ENCODE data around the gene ATP1A4. TPM values are rescaled to one million over a fixed set of nuclear protein-coding genes. Genes with fewer than 3 reads are reported as not detected.

ATP1A4 gene
- total RNA-seq, 1 donor from 2014 or later = 0.38 TPM

GRCh38 chr1:160129046-160129445, 22.4 kb upstream of the ATP1A4 start:
- H3K4me1 Mint-ChIP-seq = peaks cover 5% of the 10 kb centered on the region
- TF ChIP-seq, protein P1, sequence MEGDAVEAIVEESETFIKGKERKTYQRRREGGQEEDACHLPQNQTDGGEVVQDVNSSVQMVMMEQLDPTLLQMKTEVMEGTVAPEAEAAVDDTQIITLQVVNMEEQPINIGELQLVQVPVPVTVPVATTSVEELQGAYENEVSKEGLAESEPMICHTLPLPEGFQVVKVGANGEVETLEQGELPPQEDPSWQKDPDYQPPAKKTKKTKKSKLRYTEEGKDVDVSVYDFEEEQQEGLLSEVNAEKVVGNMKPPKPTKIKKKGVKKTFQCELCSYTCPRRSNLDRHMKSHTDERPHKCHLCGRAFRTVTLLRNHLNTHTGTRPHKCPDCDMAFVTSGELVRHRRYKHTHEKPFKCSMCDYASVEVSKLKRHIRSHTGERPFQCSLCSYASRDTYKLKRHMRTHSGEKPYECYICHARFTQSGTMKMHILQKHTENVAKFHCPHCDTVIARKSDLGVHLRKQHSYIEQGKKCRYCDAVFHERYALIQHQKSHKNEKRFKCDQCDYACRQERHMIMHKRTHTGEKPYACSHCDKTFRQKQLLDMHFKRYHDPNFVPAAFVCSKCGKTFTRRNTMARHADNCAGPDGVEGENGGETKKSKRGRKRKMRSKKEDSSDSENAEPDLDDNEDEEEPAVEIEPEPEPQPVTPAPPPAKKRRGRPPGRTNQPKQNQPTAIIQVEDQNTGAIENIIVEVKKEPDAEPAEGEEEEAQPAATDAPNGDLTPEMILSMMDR (IDR thresholded peaks at IDR 0.05; ENCODE audit: unreplicated experiment) = no peak
- no peak for DNase-seq (ENCODE audit: low spot score in 2 of 2, unreplicated experiment in 2 of 2)
- H3K27ac Mint-ChIP-seq = no peak overlapping the region
- no peak overlapping the region for H3K4me3 Mint-ChIP-seq
- peaks cover 20% of the 10 kb centered on the region for H3K27me3 Mint-ChIP-seq (ENCODE audit: low read depth)
- no peaks in the 10 kb centered on the region for H3K36me3 Mint-ChIP-seq
- H3K9me3 Mint-ChIP-seq = no peaks in the 10 kb centered on the region

DNA sequence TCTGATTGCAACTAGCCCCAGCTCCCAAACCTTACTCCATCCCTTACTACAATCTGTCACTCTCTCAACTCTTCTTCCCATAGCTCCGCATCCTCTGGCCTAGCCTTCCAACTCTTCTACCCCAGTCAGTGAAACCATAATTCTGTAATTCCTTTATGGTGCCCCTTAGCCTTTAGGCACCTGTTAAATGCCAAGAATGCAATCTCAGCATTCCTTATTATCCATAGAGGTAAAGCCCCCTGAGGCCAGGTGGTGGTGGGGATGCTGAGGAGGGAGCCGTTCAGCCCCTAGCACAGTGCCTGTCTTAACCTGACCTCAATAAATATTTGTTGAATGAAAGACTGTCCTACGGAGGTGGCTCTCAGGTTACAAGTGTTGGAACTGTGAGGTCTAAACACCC, 21.8 kb upstream of the ATP1A4 start:
- Mint-ChIP-seq H3K4me1 (peaks cover 4% of the 10 kb centered on the region), H3K9me3 (no peaks in the 10 kb centered on the region), H3K27ac (no peak overlapping the region), H3K27me3 (ENCODE audit: low read depth) (peaks cover 20% of the 10 kb centered on the region), H3K36me3 (no peaks in the 10 kb centered on the region), H3K4me3 (no peak overlapping the region)
- DNase-seq (ENCODE audit: low spot score in 2 of 2, unreplicated experiment in 2 of 2) = no peak
- TF ChIP-seq, protein P1 (IDR thresholded peaks at IDR 0.05; ENCODE audit: unreplicated experiment) = no peak

DNA sequence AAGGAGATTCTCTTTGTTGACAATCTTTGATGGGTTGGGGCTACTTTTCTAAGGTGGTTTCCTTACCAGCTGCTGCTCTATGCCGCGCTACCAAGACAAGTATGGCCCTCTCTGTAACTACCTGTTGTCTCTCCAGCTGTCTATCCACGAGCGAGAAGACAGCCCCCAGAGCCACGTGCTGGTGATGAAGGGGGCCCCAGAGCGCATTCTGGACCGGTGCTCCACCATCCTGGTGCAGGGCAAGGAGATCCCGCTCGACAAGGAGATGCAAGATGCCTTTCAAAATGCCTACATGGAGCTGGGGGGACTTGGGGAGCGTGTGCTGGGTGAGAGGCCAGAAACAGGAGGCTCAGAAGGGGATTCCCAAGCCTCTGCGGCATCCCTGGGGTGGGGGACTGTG, 21.4 kb upstream of the ATP1A4 start:
- no peaks in the 10 kb centered on the region for H3K4me1 Mint-ChIP-seq
- DNase-seq (ENCODE audit: low spot score in 2 of 2, unreplicated experiment in 2 of 2) = no peak
- H3K27ac Mint-ChIP-seq = no peak overlapping the region
- H3K9me3 Mint-ChIP-seq = no peaks in the 10 kb centered on the region
- no peak overlapping the region for H3K4me3 Mint-ChIP-seq
- peaks cover 22% of the 10 kb centered on the region for H3K27me3 Mint-ChIP-seq (ENCODE audit: low read depth)
- TF ChIP-seq, protein P1 (IDR thresholded peaks at IDR 0.05; ENCODE audit: unreplicated experiment) = no peak
- H3K36me3 Mint-ChIP-seq = no peaks in the 10 kb centered on the region

DNA sequence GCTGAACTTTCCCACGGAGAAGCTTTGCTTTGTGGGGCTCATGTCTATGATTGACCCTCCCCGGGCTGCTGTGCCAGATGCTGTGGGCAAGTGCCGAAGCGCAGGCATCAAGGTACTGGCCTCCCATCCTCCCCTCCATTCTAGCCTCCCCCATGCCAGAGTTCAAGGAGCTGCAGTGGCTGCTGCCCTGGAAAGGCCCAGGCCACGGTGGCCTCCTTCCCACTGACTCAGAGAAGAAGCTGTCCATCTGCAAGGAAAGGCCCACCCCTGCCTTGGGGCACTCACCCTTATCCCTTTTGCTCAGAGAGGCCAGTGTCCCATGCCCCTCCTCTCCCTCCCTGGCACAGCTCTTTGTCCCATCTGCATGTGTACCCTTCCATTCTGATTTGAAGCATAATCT, 20.9 kb upstream of the ATP1A4 start:
- Mint-ChIP-seq H3K4me3 (no peak overlapping the region), H3K36me3 (no peaks in the 10 kb centered on the region), H3K9me3 (no peaks in the 10 kb centered on the region), H3K4me1 (no peaks in the 10 kb centered on the region), H3K27me3 (ENCODE audit: low read depth) (peaks cover 22% of the 10 kb centered on the region), H3K27ac (no peak overlapping the region)
- TF ChIP-seq, protein P1 (IDR thresholded peaks at IDR 0.05; ENCODE audit: unreplicated experiment) = no peak
- no peak for DNase-seq (ENCODE audit: low spot score in 2 of 2, unreplicated experiment in 2 of 2)

DNA sequence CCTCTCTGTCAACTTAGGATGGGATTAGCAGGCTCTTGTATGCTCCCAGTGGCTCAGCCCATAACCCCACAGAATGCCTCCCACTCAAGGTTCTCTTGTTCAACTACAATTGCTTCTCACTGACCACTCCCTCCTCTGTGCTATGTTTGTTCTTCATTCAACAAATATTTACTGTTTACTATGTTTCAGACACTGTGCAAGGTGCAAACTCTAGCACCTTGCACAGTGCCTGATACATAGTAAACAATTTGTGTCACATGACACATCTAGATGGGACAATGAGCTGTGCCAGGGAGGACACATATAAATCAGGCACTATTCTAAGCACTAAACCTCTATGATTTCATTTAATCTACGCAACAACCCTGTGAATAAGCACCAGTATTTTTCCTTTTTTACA, 20.5 kb upstream of the ATP1A4 start:
- TF ChIP-seq, protein P1 (IDR thresholded peaks at IDR 0.05; ENCODE audit: unreplicated experiment) = no peak
- Mint-ChIP-seq H3K27ac (no peak overlapping the region), H3K4me3 (no peak overlapping the region), H3K9me3 (no peaks in the 10 kb centered on the region), H3K4me1 (no peaks in the 10 kb centered on the region), H3K36me3 (no peaks in the 10 kb centered on the region), H3K27me3 (ENCODE audit: low read depth) (peaks cover 22% of the 10 kb centered on the region)
- DNase-seq (ENCODE audit: low spot score in 2 of 2, unreplicated experiment in 2 of 2) = no peak

Measured in mesothelial cell of epicardium (in vitro differentiated cells).